ENCODE results near the gene BDP1.
"Not testable (repeated sequence)": the region's sequence is repeated elsewhere in the genome, so short reads cannot be mapped to it uniquely, and the experiment has no call there.

Gene BDP1

DNA sequence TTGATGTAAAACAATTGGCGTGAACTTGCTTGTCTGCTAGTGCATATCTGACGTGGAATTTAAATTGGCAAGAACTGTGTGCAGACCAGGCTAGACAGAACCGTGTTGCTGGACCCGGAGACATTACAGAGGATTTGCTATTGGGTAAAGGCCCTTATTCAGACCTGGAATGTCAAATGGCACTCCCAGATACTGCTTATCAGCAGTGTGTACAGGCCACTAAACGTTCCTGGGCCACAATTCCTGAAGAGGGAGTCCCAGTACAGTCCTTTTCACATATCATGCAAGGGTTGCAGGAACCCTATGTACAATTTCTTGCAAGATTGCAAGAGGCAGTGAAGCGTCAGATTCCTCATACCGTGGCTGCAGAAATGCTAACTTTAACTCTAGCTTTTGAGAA lies 118.1 kb downstream of the BDP1 start:
- no peak for DNase-seq (ENCODE audit: low spot score)
- in situ Hi-C loops (cut with MboI; ENCODE audit: low pct_unique_long_range_greater_than_20kb, low sequenced_read_pairs, unreplicated experiment): no loop called here
- TF ChIP-seq, protein P1, sequence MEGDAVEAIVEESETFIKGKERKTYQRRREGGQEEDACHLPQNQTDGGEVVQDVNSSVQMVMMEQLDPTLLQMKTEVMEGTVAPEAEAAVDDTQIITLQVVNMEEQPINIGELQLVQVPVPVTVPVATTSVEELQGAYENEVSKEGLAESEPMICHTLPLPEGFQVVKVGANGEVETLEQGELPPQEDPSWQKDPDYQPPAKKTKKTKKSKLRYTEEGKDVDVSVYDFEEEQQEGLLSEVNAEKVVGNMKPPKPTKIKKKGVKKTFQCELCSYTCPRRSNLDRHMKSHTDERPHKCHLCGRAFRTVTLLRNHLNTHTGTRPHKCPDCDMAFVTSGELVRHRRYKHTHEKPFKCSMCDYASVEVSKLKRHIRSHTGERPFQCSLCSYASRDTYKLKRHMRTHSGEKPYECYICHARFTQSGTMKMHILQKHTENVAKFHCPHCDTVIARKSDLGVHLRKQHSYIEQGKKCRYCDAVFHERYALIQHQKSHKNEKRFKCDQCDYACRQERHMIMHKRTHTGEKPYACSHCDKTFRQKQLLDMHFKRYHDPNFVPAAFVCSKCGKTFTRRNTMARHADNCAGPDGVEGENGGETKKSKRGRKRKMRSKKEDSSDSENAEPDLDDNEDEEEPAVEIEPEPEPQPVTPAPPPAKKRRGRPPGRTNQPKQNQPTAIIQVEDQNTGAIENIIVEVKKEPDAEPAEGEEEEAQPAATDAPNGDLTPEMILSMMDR (IDR thresholded peaks at IDR 0.05; ENCODE audit: extremely low read depth, insufficient read depth, missing control alignments): no peak

GRCh38 chr5:71575588-71575987 lies 120.1 kb downstream of the BDP1 start:
- DNase-seq (ENCODE audit: low spot score); in situ Hi-C loops (cut with MboI; ENCODE audit: low pct_unique_long_range_greater_than_20kb, low sequenced_read_pairs, unreplicated experiment): not testable (repeated sequence)

- in situ Hi-C loops (cut with MboI; ENCODE audit: low pct_unique_long_range_greater_than_20kb, low sequenced_read_pairs, unreplicated experiment): no loop called here
- no peak for DNase-seq (ENCODE audit: low spot score)
- TF ChIP-seq, protein P1 (IDR thresholded peaks at IDR 0.05; ENCODE audit: extremely low read depth, insufficient read depth, missing control alignments): no peak
These were observed 120.8 kb downstream of the BDP1 start for GRCh38 chr5:71576241-71576640.

DNA sequence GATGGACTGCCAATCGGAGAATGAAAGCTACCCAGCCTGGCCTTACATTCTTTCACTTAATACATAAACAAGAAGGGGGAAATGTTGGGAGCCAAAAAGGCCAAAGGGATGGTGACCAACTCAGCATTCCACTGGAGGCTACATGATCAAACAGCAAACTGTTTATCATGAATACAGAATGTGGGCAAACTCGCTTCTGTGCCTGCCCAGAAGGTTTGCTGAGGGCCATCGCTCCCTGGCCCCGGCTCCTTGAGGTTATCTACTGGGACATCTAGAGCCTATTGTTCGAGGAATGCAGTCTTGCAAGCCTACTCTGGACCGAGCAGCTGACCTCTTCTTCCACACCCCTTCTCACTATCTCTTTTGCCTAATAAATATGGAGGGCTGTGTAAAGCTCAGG lies 122.4 kb downstream of the BDP1 start:
- DNase-seq (ENCODE audit: low spot score); in situ Hi-C loops (cut with MboI; ENCODE audit: low pct_unique_long_range_greater_than_20kb, low sequenced_read_pairs, unreplicated experiment): not testable (repeated sequence)

GRCh38 chr5:71582945-71583584 lies 127.6 kb downstream of the BDP1 start:
- no peak for DNase-seq (ENCODE audit: low spot score)

DNA sequence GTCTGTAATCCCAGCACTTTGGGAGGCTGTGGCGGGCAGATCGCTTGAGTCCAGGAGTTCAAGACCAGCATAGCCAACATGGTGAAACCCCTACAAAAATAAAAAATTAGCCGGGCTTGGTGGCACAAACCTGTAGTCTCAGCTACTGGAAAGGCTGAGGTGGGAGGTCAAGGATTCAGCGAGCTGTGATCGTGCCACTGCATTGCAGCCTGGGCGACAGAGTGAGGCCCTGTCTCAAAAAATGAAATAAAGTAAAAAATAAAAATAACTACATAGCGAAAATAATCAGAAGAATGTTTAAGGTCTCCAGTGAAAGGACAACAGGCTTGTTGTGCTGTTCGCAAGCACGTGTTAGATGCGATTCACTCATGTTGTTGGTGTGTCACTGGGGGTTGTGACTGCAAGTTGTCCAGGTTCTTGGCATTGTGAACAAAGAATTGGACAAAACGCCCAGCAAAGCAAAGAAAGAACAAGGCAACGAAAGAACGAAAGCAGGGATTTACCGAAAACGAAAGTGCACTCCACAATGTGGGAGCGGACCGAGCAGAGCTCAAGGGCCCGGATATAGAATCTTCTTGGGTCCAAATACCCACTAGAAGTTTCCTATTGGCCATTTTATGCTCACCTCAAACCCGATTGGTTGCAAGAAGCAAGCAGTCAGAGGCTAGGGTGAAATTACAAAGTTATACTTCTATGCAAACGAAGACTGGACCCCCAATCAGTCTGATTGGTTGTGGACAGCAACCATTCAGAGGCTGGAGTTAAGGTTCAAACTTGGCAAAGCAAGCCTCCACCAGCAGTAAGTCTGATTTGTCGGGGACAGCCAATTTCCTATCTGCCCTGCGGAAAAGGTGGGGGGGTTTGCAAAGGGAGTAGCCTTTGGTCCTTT lies 130.8 kb downstream of the BDP1 start:
- DNase-seq (ENCODE audit: low spot score): peak; percentile 25
- TF ChIP-seq, protein P1 (IDR thresholded peaks at IDR 0.05; ENCODE audit: extremely low read depth, insufficient read depth, missing control alignments): no peak
- in situ Hi-C loops (cut with MboI; ENCODE audit: low pct_unique_long_range_greater_than_20kb, low sequenced_read_pairs, unreplicated experiment): no loop called here

More at GRCh38 chr5:71582945-71583584, 127.6 kb downstream of the BDP1 start:
- in situ Hi-C loops (cut with MboI; ENCODE audit: low pct_unique_long_range_greater_than_20kb, low sequenced_read_pairs, unreplicated experiment): no loop called here
- TF ChIP-seq, protein P1 (IDR thresholded peaks at IDR 0.05; ENCODE audit: extremely low read depth, insufficient read depth, missing control alignments): no peak

- TF ChIP-seq, protein P1 (IDR thresholded peaks at IDR 0.05; ENCODE audit: extremely low read depth, insufficient read depth, missing control alignments): no peak
- in situ Hi-C loops (cut with MboI; ENCODE audit: low pct_unique_long_range_greater_than_20kb, low sequenced_read_pairs, unreplicated experiment): no loop called here
- peak; percentile 94 for DNase-seq (ENCODE audit: low spot score)
These were observed 131.7 kb downstream of the BDP1 start, which contains the start of gene MCCC2 for GRCh38 chr5:71586941-71587765. Gene MCCC2, plus strand, starts transcription at chr5:71587340. Its CDS starts 86 bp downstream, at chr5:71587426.

Measured in GM13977 (cell line).